ENCODE measurements around the gene PPP4R3B. TPM values are rescaled to one million over a fixed set of nuclear protein-coding genes. Genes with fewer than 3 reads are reported as not detected.

The PPP4R3B gene
- total RNA-seq, 2 experiments from 2014 or later, result 70.5 to 80.6 TPM

DNA sequence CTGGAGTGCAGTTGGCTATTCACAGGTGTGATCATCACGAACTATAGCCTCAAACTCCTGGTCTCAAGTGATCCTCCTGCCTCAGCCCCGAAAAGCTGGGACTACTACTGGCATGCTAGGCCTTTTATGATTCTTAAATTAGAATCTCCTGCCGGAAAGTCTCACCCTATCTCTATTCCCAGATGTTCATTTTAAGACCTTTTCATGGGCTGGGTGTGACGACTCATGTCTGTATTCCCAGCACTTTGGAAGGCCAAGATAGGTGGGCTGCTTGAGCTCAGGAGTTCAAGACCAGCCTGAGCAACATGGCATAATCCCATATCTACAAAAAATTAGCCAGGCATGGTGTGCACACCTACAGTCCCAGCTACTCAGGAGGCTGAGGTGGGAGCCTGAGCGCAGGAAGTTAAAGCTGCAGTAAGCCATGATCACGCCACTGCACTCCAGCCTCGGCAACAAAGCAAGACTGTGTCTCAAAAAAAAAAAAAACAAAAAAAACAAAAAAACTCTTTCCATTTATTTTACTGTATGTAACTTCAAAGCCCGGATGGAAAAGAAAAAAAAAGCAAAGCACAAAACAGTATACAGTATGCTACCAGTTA is 8.1 kb downstream of the PPP4R3B start:
- Mint-ChIP-seq H3K4me1 (ENCODE audit: low read depth) (peaks cover 43% of the 10 kb centered on the region), H3K27me3 (no peaks in the 10 kb centered on the region), H3K27ac (no peak overlapping the region), H3K9me3 (no peaks in the 10 kb centered on the region), H3K4me3 (no peak overlapping the region), H3K36me3 (ENCODE audit: low read depth) (peaks cover 42% of the 10 kb centered on the region)
- DNase-seq, result no peak
- TF ChIP-seq, protein P1, sequence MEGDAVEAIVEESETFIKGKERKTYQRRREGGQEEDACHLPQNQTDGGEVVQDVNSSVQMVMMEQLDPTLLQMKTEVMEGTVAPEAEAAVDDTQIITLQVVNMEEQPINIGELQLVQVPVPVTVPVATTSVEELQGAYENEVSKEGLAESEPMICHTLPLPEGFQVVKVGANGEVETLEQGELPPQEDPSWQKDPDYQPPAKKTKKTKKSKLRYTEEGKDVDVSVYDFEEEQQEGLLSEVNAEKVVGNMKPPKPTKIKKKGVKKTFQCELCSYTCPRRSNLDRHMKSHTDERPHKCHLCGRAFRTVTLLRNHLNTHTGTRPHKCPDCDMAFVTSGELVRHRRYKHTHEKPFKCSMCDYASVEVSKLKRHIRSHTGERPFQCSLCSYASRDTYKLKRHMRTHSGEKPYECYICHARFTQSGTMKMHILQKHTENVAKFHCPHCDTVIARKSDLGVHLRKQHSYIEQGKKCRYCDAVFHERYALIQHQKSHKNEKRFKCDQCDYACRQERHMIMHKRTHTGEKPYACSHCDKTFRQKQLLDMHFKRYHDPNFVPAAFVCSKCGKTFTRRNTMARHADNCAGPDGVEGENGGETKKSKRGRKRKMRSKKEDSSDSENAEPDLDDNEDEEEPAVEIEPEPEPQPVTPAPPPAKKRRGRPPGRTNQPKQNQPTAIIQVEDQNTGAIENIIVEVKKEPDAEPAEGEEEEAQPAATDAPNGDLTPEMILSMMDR (IDR thresholded peaks at IDR 0.05), result no peak
- POLR2A ChIA-PET, result interaction anchor here (0.6 to 1.4 kb wide), 5 partner anchors 8 to 17 kb away, joined by 3 to 5 read pairs (median 3); no protein-coding TSS in a partner anchor
- CTCF ChIA-PET, result interaction anchor here (0.6 to 0.8 kb wide), 2 partner anchors 8 to 9 kb away, joined by 3 to 4 read pairs; no protein-coding TSS in a partner anchor
- intact Hi-C loops (cut with micrococcal nuclease), result no loop called here
- ATAC-seq, result no peak

DNA sequence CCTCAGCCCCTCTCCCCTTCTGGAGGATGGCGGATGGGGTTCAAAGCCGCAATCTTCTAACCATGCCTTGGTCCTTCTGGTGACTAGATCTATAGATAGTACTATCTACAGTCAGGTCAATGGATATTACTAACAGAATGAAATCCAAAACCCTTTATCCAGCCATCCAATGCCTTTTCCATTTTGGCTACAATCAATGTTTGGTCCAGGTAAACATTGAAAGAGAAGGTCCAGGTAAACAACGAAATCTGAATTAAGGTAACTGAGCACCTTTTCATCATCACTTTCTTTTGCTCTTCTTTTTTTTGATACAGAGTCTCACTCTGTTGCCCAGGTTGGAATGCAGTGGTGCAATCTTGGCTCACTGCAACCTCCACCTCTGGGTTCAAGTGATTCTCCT is 9.7 kb downstream of the PPP4R3B start:
- DNase-seq (no peak), ATAC-seq (no peak)
- peaks cover 37% of the 10 kb centered on the region for H3K4me1 Mint-ChIP-seq (ENCODE audit: low read depth)
- H3K4me3 Mint-ChIP-seq, result no peak overlapping the region
- no peak overlapping the region for H3K27ac Mint-ChIP-seq
- intact Hi-C loops (cut with micrococcal nuclease), result no loop called here
- H3K9me3 Mint-ChIP-seq, result no peaks in the 10 kb centered on the region
- H3K27me3 Mint-ChIP-seq, result no peaks in the 10 kb centered on the region
- ChIA-PET CTCF (no interaction called here), POLR2A (interaction anchor here (0.6 kb wide), 1 partner anchor 36 kb away, joined by 6 read pairs; no protein-coding TSS in a partner anchor)
- H3K36me3 Mint-ChIP-seq (ENCODE audit: low read depth), result peaks cover 33% of the 10 kb centered on the region
- TF ChIP-seq, protein P1 (IDR thresholded peaks at IDR 0.05), result no peak

DNA sequence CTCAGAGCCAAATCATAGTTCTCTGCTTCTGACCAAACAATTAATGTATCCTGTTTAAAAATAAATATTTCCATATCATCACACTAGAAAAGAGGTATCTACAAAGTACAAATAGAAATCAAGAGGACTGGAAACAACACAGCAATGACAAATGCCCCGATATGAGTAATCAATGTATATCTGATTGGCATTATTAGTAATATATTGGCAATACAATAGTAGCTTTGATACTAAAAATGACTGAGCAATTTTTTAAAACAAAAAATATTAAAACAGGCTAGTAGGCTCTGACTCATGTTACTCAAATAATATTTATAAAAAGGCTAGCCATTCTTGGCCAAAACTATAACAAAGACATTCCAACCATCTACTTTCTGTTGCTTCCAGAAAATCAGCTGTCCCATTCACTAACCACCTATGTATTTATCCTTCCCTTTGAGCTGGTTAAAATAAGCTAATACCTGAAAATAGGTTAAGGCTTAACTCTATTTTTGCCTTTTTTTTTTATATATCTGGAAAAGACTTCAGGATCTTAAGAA is 13.3 kb downstream of the PPP4R3B start:
- ChIA-PET POLR2A (interaction anchor here (0.7 kb wide), 1 partner anchor 9 kb away, joined by 3 read pairs; no protein-coding TSS in a partner anchor), CTCF (interaction anchor here (1.1 to 2.3 kb wide), 4 partner anchors 10 to 14 kb away, joined by 3 to 7 read pairs (median 4); partner anchors contain the start of gene PPP4R3B)
- no peaks in the 10 kb centered on the region for H3K9me3 Mint-ChIP-seq
- no peaks in the 10 kb centered on the region for H3K27me3 Mint-ChIP-seq
- H3K4me3 Mint-ChIP-seq, result no peak overlapping the region
- intact Hi-C loops (cut with micrococcal nuclease), result no loop called here
- no peak for ATAC-seq
- peaks cover 37% of the 10 kb centered on the region for H3K36me3 Mint-ChIP-seq (ENCODE audit: low read depth)
- peak overlapping the region; percentile 57 for H3K27ac Mint-ChIP-seq
- peaks cover 38% of the 10 kb centered on the region for H3K4me1 Mint-ChIP-seq (ENCODE audit: low read depth)
- no peak for DNase-seq
- TF ChIP-seq, protein P1 (IDR thresholded peaks at IDR 0.05), result no peak

DNA sequence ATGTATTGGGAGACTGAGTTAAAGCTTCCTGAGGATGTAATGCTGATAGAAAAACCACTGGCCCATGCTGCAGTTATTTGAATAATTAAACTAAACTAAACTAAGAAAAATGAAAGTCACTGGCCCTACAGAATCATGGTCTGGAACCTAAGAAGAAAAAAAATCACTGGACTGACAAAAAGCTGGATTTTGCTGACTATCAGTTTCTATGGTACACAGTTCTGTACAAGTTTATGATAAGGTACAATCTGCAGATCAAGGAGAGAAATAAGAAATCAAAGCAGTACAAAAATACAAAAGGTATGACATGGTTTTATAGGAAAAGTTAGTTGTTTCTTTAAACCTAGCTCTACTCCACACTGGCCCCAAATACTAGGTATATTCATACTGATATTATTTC is 15.6 kb downstream of the PPP4R3B start:
- Mint-ChIP-seq H3K4me1 (ENCODE audit: low read depth) (peaks cover 32% of the 10 kb centered on the region), H3K36me3 (ENCODE audit: low read depth) (peaks cover 38% of the 10 kb centered on the region), H3K27ac (no peak overlapping the region), H3K4me3 (no peak overlapping the region), H3K27me3 (no peaks in the 10 kb centered on the region), H3K9me3 (no peaks in the 10 kb centered on the region)
- TF ChIP-seq, protein P1 (IDR thresholded peaks at IDR 0.05), result no peak
- ChIA-PET CTCF (interaction anchor here (1.7 kb wide), 1 partner anchor 10 kb away, joined by 4 read pairs; no protein-coding TSS in a partner anchor), POLR2A (interaction anchor here (1.4 kb wide), 1 partner anchor 16 kb away, joined by 4 read pairs; the partner anchor contains the start of gene PPP4R3B)
- no peak for DNase-seq
- no peak for ATAC-seq
- intact Hi-C loops (cut with micrococcal nuclease), result no loop called here
